Astrocyte of the spinal cord (primary cell): Measurements from ENCODE around the gene RHBDL1.

ENCODE experiments used
- DNase-seq: peaks from one replicate; pipeline ENCODE4 v3.0.0; 2011; ENCODE audit warnings: low read depth, low spot score
- H3K4me3 ChIP-seq: 2 replicates; pipeline ENCODE4 v1.5.1; 2011; ENCODE audit warnings: low read depth, mild to moderate bottlenecking, low read length, moderate library complexity
- CTCF ChIP-seq: IDR thresholded peaks from 2 replicates; pipeline ENCODE4 v1.5.1; 2012; ENCODE audit warnings: low read depth, mild to moderate bottlenecking, low read length, inconsistent platforms
- in situ Hi-C: cut with HindIII; loops from 2 replicates; pipeline ENCODE4 v1.10.0; 2017; ENCODE audit warnings: low sequenced_read_pairs

The RHBDL1 gene

GRCh38 chr16:682493-683395 lies 7.3 kb downstream of the RHBDL1 start:
- no peak for DNase-seq
- peak overlapping the region; percentile 48 for H3K4me3 ChIP-seq
- no peak for TF ChIP-seq CTCF
- in situ Hi-C loops: no loop called here

- TF ChIP-seq CTCF: no peak
- in situ Hi-C loops: no loop called here
- no peak for DNase-seq
- H3K4me3 ChIP-seq: peak overlapping the region; percentile 48
Observed at GRCh38 chr16:683396-684070, 8.1 kb downstream of the RHBDL1 start.

- no peak for TF ChIP-seq CTCF
- in situ Hi-C loops: no loop called here
- peak within 1 kb of the TSS; percentile 48 for H3K4me3 ChIP-seq
- peak; percentile 95 for DNase-seq
Observed at GRCh38 chr16:684071-684794, 8.8 kb downstream of the RHBDL1 start, which contains the start of gene JMJD8. JMJD8 (minus strand) TSS chr16:684334; CDS start chr16:684319, 15 bp downstream.

GRCh38 chr16:684961-685696 lies 9.7 kb downstream of the RHBDL1 start:
- in situ Hi-C loops: no loop called here
- no peak for TF ChIP-seq CTCF
- DNase-seq: no peak
- no peak overlapping the region for H3K4me3 ChIP-seq

- peak; percentile 36 for DNase-seq
- H3K4me3 ChIP-seq: no peak overlapping the region
- peak; percentile 57 for TF ChIP-seq CTCF
- in situ Hi-C loops: no loop called here
Observed at GRCh38 chr16:685967-686366, 10.5 kb downstream of the RHBDL1 start.
